IMR-90 (cell line): ENCODE measurements around the gene TECTB. TPM values are rescaled to one million over a fixed set of nuclear protein-coding genes. Genes with fewer than 3 reads are reported as not detected.

Experiments
- ATAC-seq: fragments of 200-7000 bp; cut with Tn5 transposase; 2 replicates; pipeline ENCODE4 v1.9.1; 2020; ENCODE audit warnings: low read depth, mild to moderate bottlenecking, moderate library complexity
- BruUV-seq: library from RNA; stranded (reverse); fragments of 400-500 nt; replicated peaks from 2 replicates; lab custom pipeline; 2021; lab: Mats Ljungman, UMichigan
- CTCF ChIA-PET: fragments of 300-600 bp; formaldehyde crosslinking; extraction: SDS; loops from one replicate; lab custom pipeline; 2021; ENCODE audit warnings: antibody characterized with exemption; lab: Yijun Ruan, JAX
- POLR2A ChIA-PET: fragments of 300-600 bp; sonication (Branson Sonifier 250); formaldehyde crosslinking; loops from one replicate; lab custom pipeline; 2022; ENCODE audit warnings: antibody characterized with exemption; ENCODE audit not compliant: unreplicated experiment; lab: Charles Lee
- DNase-seq: peaks from one replicate; pipeline ENCODE4 v3.0.0; 2013
- H2AFZ ChIP-seq: replicated peaks from 2 replicates; pipeline ENCODE3; 2013; ENCODE audit warnings: low read length, mild to moderate bottlenecking; ENCODE audit not compliant: poor library complexity
- H2AK5ac ChIP-seq: 2 replicates; pipeline ENCODE4 v1.6.1; 2013; ENCODE audit warnings: low read depth, low read length, inconsistent platforms
- H2AK9ac ChIP-seq: replicated peaks from 2 replicates; pipeline ENCODE3; 2013; ENCODE audit warnings: mild to moderate bottlenecking, low read depth, low read length, moderate library complexity; ENCODE audit not compliant: poor library complexity
- H2BK120ac ChIP-seq: 2 replicates; pipeline ENCODE4 v1.6.1; 2013; ENCODE audit warnings: low read depth, low read length, inconsistent platforms
- H2BK15ac ChIP-seq: 3 replicates; pipeline ENCODE4 v1.6.1; 2013; ENCODE audit warnings: low read depth, low read length, inconsistent platforms
- H2BK20ac ChIP-seq: 2 replicates; pipeline ENCODE4 v1.6.1; 2013; ENCODE audit warnings: low read depth, mild to moderate bottlenecking, inconsistent platforms, low read length, moderate library complexity
- H2BK5ac ChIP-seq: 2 replicates; pipeline ENCODE4 v1.6.1; 2013; ENCODE audit warnings: mild to moderate bottlenecking, low read depth, low read length, inconsistent platforms; ENCODE audit not compliant: poor library complexity, severe bottlenecking
- H3K14ac ChIP-seq: replicated peaks from 2 replicates; pipeline ENCODE4 v1.6.1; 2013; ENCODE audit warnings: low read depth, low read length, inconsistent platforms
- H3K18ac ChIP-seq: 2 replicates; pipeline ENCODE4 v1.6.1; 2013; ENCODE audit warnings: low read depth, low read length, control low read depth
- H3K23ac ChIP-seq: 2 replicates; pipeline ENCODE4 v1.6.1; 2013; ENCODE audit warnings: low read depth, low read length, inconsistent platforms
- H3K27ac ChIP-seq: 2 replicates; pipeline ENCODE4 v1.5.1; 2013; ENCODE audit warnings: mild to moderate bottlenecking, control low read depth, low read length; ENCODE audit not compliant: insufficient read depth
- H3K27me3 ChIP-seq: 2 replicates; pipeline ENCODE4 v1.6.1; 2013; ENCODE audit warnings: low read length; ENCODE audit not compliant: control insufficient read depth, insufficient read depth
- H3K36me3 ChIP-seq: 2 replicates; pipeline ENCODE4 v1.6.1; 2013; ENCODE audit warnings: low read length, mixed read lengths; ENCODE audit not compliant: control insufficient read depth, insufficient read depth
- H3K4ac ChIP-seq: 2 replicates; pipeline ENCODE4 v1.6.1; 2013; ENCODE audit warnings: low read depth, low read length, inconsistent platforms
- H3K4me1 ChIP-seq: 2 replicates; pipeline ENCODE4 v1.6.1; 2013; ENCODE audit warnings: low read length, mixed read lengths; ENCODE audit not compliant: control insufficient read depth, insufficient read depth
- H3K4me2 ChIP-seq: 2 replicates; pipeline ENCODE4 v1.6.1; 2013; ENCODE audit warnings: low read depth, mild to moderate bottlenecking, control low read depth, low read length, moderate library complexity
- H3K4me3 ChIP-seq: 2 replicates; pipeline ENCODE4 v1.5.1; 2013; ENCODE audit warnings: low read depth, mild to moderate bottlenecking, control low read depth, low read length, moderate library complexity; ENCODE audit not compliant: insufficient read depth
- H3K56ac ChIP-seq: 2 replicates; pipeline ENCODE4 v1.6.1; 2013; ENCODE audit warnings: low read length, inconsistent platforms; ENCODE audit not compliant: insufficient read depth; ENCODE audit errors: extremely low read depth
- H3K79me1 ChIP-seq, 2 experiments: 2 replicates each; pipeline ENCODE4 v1.6.1; 2013; ENCODE audit warnings: low read length in 2 of 2, inconsistent platforms in 1 of 2, low read depth in 1 of 2
- H3K9ac ChIP-seq: 2 replicates; pipeline ENCODE4 v1.6.1; 2013; ENCODE audit warnings: low read depth, low read length, control low read depth
- H3K9me1 ChIP-seq: 2 replicates; pipeline ENCODE4 v1.6.1; 2013; ENCODE audit warnings: low read length, inconsistent platforms; ENCODE audit not compliant: insufficient read depth
- H3K9me3 ChIP-seq: 2 replicates; pipeline ENCODE4 v1.6.1; 2013; ENCODE audit warnings: low read length; ENCODE audit not compliant: control insufficient read depth, insufficient read depth
- H4K20me1 ChIP-seq: 2 replicates; pipeline ENCODE4 v1.6.1; 2013; ENCODE audit warnings: low read length, inconsistent platforms; ENCODE audit not compliant: insufficient read depth
- H4K5ac ChIP-seq: 2 replicates; pipeline ENCODE4 v1.6.1; 2013; ENCODE audit warnings: mild to moderate bottlenecking, low read depth, low read length, control low read depth
- H4K8ac ChIP-seq, 2 experiments: 2 replicates each; pipeline ENCODE4 v1.6.1; 2013; ENCODE audit warnings: low read depth in 2 of 2, low read length in 2 of 2, control low read depth in 1 of 2, inconsistent platforms in 1 of 2
- H4K91ac ChIP-seq: 2 replicates; pipeline ENCODE4 v1.6.1; 2013; ENCODE audit warnings: low read depth, low read length, inconsistent platforms; ENCODE audit not compliant: insufficient read depth
- BHLHE40 ChIP-seq: fragments of 150-350 bp; IDR thresholded peaks from 2 replicates; pipeline ENCODE4 v1.6.1; 2016; ENCODE audit warnings: mild to moderate bottlenecking, low read depth, low read length
- CEBPB ChIP-seq: IDR thresholded peaks from 2 replicates; pipeline ENCODE4 v1.6.1; 2012; ENCODE audit warnings: low read depth, low read length, improper control_type of control experiment
- CHD1 ChIP-seq: IDR thresholded peaks from 2 replicates; pipeline ENCODE4 v1.6.1; 2012; ENCODE audit warnings: low read depth, low read length, improper control_type of control experiment
- CTCF ChIP-seq: conservative IDR thresholded peaks from 2 replicates; pipeline ENCODE4 v1.5.1; 2012; ENCODE audit warnings: mild to moderate bottlenecking, low read depth, low read length, improper control_type of control experiment
- MAZ ChIP-seq: IDR thresholded peaks from 2 replicates; pipeline ENCODE4 v1.6.1; 2012; ENCODE audit warnings: low read depth, mild to moderate bottlenecking, low read length, improper control_type of control experiment, moderate library complexity, borderline replicate concordance
- MXI1 ChIP-seq: IDR thresholded peaks from 2 replicates; pipeline ENCODE4 v1.6.1; 2012; ENCODE audit warnings: low read depth, mild to moderate bottlenecking, low read length, moderate library complexity, borderline replicate concordance
- NFE2L2 ChIP-seq: fragments of 150-350 bp; IDR thresholded peaks from 2 replicates; pipeline ENCODE4 v1.6.1; 2016; ENCODE audit warnings: low read depth, mild to moderate bottlenecking, low read length
- POLR2A ChIP-seq: IDR thresholded peaks from 2 replicates; pipeline ENCODE4 v1.6.1; 2012; ENCODE audit warnings: mild to moderate bottlenecking, low read depth, low read length
- RAD21 ChIP-seq: IDR thresholded peaks from 2 replicates; pipeline ENCODE4 v1.6.1; 2012; ENCODE audit warnings: low read length, improper control_type of control experiment
- RCOR1 ChIP-seq: IDR thresholded peaks from 2 replicates; pipeline ENCODE4 v1.6.1; 2012; ENCODE audit warnings: mild to moderate bottlenecking, low read length, improper control_type of control experiment; ENCODE audit not compliant: insufficient replicate concordance
- RFX5 ChIP-seq: IDR thresholded peaks from 2 replicates; pipeline ENCODE4 v1.8.0; 2012; ENCODE audit warnings: low read depth, mild to moderate bottlenecking, low read length, moderate library complexity
- SMC3 ChIP-seq: fragments of 150-350 bp; IDR thresholded peaks from 2 replicates; pipeline ENCODE4 v1.6.1; 2016; ENCODE audit warnings: low read depth, mild to moderate bottlenecking, antibody characterized with exemption, low read length, moderate library complexity
- WGBS, 2 experiments: methylation state at CpG; one replicate each; pipeline versions ENCODE4 v1.1.5 to v1.1.7; 2013; ENCODE audit warnings: missing lambda C conversion rate in 2 of 2; ENCODE audit not compliant: insufficient read length in 1 of 2; ENCODE audit errors: extremely low coverage in 2 of 2; 5-methylcytosine and 5-hydroxymethylcytosine counted together
- dilution Hi-C: fragments of 300-500 bp; cut with HindIII; formaldehyde crosslinking; loops from one replicate; pipeline ENCODE4 v1.14.3; 2018; ENCODE audit warnings: low sequenced_read_pairs; ENCODE audit not compliant: unreplicated experiment
- in situ Hi-C: fragments of 300-500 bp; cut with MboI; formaldehyde crosslinking; loops from 3 replicates; pipeline ENCODE4 v1.14.3; 2019; ENCODE audit warnings: low sequenced_read_pairs, inconsistent platforms, mixed read lengths
- intact Hi-C: fragments of 100-400 bp; cut with micrococcal nuclease; formaldehyde crosslinking; loops from 2 replicates; pipeline ENCODE4 v1.10.0; 2022
- polyA plus RNA-seq, 3 experiments: library from polyadenylated mRNA; depleted of rRNA; stranded (reverse); fragments of >200 nt; gene quantifications; 2 replicates each; pipeline ENCODE4 v1.2.3, GENCODE V29; 2012; ENCODE audit warnings: low replicate concordance in 1 of 3
- total RNA-seq: library from RNA; depleted of rRNA; stranded (reverse); fragments of >200 nt; gene quantifications from 2 replicates; pipeline ENCODE4 v1.2.3, GENCODE V29; 2012

The TECTB gene
- total and polyA plus RNA-seq, 2 of the 4 experiments (the other 2 are of a cell fraction) = not detected

- intact Hi-C loops = no loop called here
- POLR2A ChIA-PET = no interaction called here
- in situ Hi-C loops = no loop called here
Measured at GRCh38 chr10:112290054-112290373, 6.8 kb downstream of the TECTB start.

More at GRCh38 chr10:112290054-112290373, 6.8 kb downstream of the TECTB start:
- CTCF ChIA-PET = no interaction called here
- H3K4me1 ChIP-seq = no peaks in the 10 kb centered on the region; the same call in 1 of the 2 replicates
- no TSS peak for BruUV-seq
- no peak overlapping the region for H3K4me2 ChIP-seq
- H3K56ac ChIP-seq = no peak overlapping the region
- TF ChIP-seq NFE2L2 (no peak), RFX5 (no peak), RCOR1 (no peak), CEBPB (no peak), CHD1 (no peak), POLR2A (no peak), CTCF (no peak), BHLHE40 (no peak), MXI1 (no peak), SMC3 (no peak), MAZ (no peak), RAD21 (no peak)
- H3K9me3 ChIP-seq = no peaks in the 10 kb centered on the region
- no peak overlapping the region for H4K91ac ChIP-seq
- no peak overlapping the region for H4K8ac ChIP-seq
- WGBS, 2 experiments = no CpG with 5 or more reads among the region's 2 CpGs
- dilution Hi-C loops = no loop called here
- ATAC-seq = no peak
- H3K27me3 ChIP-seq = no peaks in the 10 kb centered on the region; the same call in 1 of the 2 replicates
- no peak for DNase-seq
- H2BK15ac ChIP-seq = no peak overlapping the region
- no peak overlapping the region for H2AK5ac ChIP-seq
- no peak overlapping the region for H3K4ac ChIP-seq
- H3K9me1 ChIP-seq = no peaks in the 10 kb centered on the region
- H2BK120ac ChIP-seq = no peak overlapping the region
- H2AFZ ChIP-seq = no peak overlapping the region
- H3K9ac ChIP-seq = no peak overlapping the region
- no peak overlapping the region for H2BK20ac ChIP-seq
- no peak overlapping the region for H3K23ac ChIP-seq
- no peaks in the 10 kb centered on the region for H4K20me1 ChIP-seq
- no peak overlapping the region for H3K14ac ChIP-seq
- H2BK5ac ChIP-seq = no peak overlapping the region
- no peak overlapping the region for H4K5ac ChIP-seq
- H3K4me3 ChIP-seq = no peak overlapping the region
- H3K18ac ChIP-seq = no peak overlapping the region
- no peaks in the 10 kb centered on the region for H3K36me3 ChIP-seq
- H3K79me1 ChIP-seq = no peaks in the 10 kb centered on the region
- H2AK9ac ChIP-seq = no peak overlapping the region
- H3K27ac ChIP-seq = no peak overlapping the region
